Inferior parietal cortex (tissue), 1 donor: ENCODE data around the gene PRLR.
"Not testable (repeated sequence)": the region's sequence is repeated elsewhere in the genome, so short reads cannot be mapped to it uniquely, and the experiment has no call there.

Experiments
- DNase-seq: peaks from one replicate; pipeline ENCODE4 v3.0.0-alpha.2; 2016; ENCODE audit errors: extremely low spot score

Gene PRLR

GRCh38 chr5:35035929-35036328 is 194.4 kb downstream of the PRLR start:
- not testable (repeated sequence) for DNase-seq

- no peak for DNase-seq
These were observed 195.0 kb downstream of the PRLR start for GRCh38 chr5:35035271-35035670.

- DNase-seq: no peak
These were observed 197.9 kb downstream of the PRLR start for GRCh38 chr5:35032356-35032755.

GRCh38 chr5:35031276-35031675 is 199.0 kb downstream of the PRLR start:
- DNase-seq: no peak

- DNase-seq: no peak
These were observed 199.7 kb downstream of the PRLR start for GRCh38 chr5:35030426-35031100.

GRCh38 chr5:35029333-35029732 is 201.0 kb downstream of the PRLR start:
- no peak for DNase-seq

- DNase-seq: no peak
These were observed 203.3 kb downstream of the PRLR start for GRCh38 chr5:35026941-35027340.

GRCh38 chr5:35026280-35026840 is 203.9 kb downstream of the PRLR start:
- no peak for DNase-seq

GRCh38 chr5:35024911-35025510 is 205.3 kb downstream of the PRLR start:
- DNase-seq: no peak

- DNase-seq: no peak
These were observed 206.7 kb downstream of the PRLR start for GRCh38 chr5:35023391-35024178.

- no peak for DNase-seq
These were observed 213.9 kb downstream of the PRLR start for GRCh38 chr5:35016174-35017051.

GRCh38 chr5:35015063-35015462 is 215.2 kb downstream of the PRLR start:
- DNase-seq: no peak

GRCh38 chr5:35012796-35013195 is 217.5 kb downstream of the PRLR start:
- no peak for DNase-seq

- no peak for DNase-seq
These were observed 217.9 kb downstream of the PRLR start for GRCh38 chr5:35012365-35012764.

GRCh38 chr5:35010676-35011075 is 219.6 kb downstream of the PRLR start:
- no peak for DNase-seq

- DNase-seq: no peak
These were observed 220.6 kb downstream of the PRLR start for GRCh38 chr5:35009657-35010056.

- no peak for DNase-seq
These were observed 221.3 kb downstream of the PRLR start for GRCh38 chr5:35009019-35009418.

- no peak for DNase-seq
These were observed 225.5 kb downstream of the PRLR start for GRCh38 chr5:35004771-35005170.

- no peak for DNase-seq
These were observed 226.1 kb downstream of the PRLR start for GRCh38 chr5:35004200-35004599.

GRCh38 chr5:35003018-35003957 is 227.0 kb downstream of the PRLR start:
- peak; percentile 91 for DNase-seq
